ENCODE data around the gene ANGPTL1.

ANGPTL1 gene

DNA sequence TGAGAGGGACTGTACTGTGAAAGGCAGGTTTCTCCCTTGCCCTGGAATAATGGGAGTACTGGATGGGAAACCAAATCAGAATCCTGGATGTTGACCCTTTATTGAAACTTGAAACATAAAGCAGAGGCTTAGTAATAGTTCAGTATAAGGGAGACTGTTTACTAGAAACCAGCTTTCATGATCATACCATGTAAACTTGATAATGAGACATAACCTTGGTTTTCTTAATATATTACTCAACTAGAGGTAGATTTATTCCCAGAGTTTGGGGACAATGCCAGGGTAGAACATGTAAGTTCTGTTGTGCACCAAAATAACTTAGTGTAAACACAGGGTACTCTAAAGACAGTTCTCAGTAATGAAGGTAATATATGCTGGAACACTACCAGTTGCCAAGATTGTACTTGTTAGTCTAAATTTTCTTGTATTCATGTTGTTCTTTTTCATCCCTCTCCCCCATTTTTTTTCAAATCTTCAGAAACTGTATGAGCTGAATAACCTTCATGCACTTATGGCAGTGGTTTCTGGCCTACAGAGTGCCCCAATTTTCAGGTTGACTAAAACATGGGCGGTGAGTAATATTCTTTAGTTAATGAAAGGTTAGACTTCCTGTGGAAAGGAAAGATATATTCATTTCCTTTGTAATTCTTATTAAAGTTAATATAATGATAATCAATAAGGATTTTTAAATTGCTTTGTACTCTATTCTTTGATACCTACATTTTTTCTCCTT is 49.6 kb downstream of the ANGPTL1 start:
- Histone ChIP-seq H2AFZ (ENCODE audit: low read length) (no peak overlapping the region), H3K9ac (ENCODE audit: low read depth, low read length, poor library complexity, severe bottlenecking) (no peak overlapping the region), H3K36me3 (ENCODE audit: insufficient read depth, low read length) (no peaks in the 10 kb centered on the region), H3K27me3 (ENCODE audit: insufficient read depth, low read length, poor library complexity, severe bottlenecking) (no peaks in the 10 kb centered on the region), H3K9me2 (replicated peaks; ENCODE audit: low read depth, low read length) (no peaks in the 10 kb centered on the region), H3K4me2 (ENCODE audit: low read depth, low read length, poor library complexity, severe bottlenecking) (no peak overlapping the region), H3K4me1 (ENCODE audit: insufficient read depth, low read length, poor library complexity, severe bottlenecking) (no peaks in the 10 kb centered on the region), H4K20me1 (ENCODE audit: insufficient read depth, low read length, poor library complexity, severe bottlenecking) (no peaks in the 10 kb centered on the region), H3F3A (ENCODE audit: low read depth) (no peaks in the 10 kb centered on the region), H3K4me3 (ENCODE audit: low read length, poor library complexity, severe bottlenecking) (no peak overlapping the region), H3K79me2 (ENCODE audit: insufficient read depth, low read length) (no peaks in the 10 kb centered on the region), H3K9me3 (ENCODE audit: insufficient read depth, low read depth, low read length) (no peaks in the 10 kb centered on the region)
- TF ChIP-seq, protein P1, sequence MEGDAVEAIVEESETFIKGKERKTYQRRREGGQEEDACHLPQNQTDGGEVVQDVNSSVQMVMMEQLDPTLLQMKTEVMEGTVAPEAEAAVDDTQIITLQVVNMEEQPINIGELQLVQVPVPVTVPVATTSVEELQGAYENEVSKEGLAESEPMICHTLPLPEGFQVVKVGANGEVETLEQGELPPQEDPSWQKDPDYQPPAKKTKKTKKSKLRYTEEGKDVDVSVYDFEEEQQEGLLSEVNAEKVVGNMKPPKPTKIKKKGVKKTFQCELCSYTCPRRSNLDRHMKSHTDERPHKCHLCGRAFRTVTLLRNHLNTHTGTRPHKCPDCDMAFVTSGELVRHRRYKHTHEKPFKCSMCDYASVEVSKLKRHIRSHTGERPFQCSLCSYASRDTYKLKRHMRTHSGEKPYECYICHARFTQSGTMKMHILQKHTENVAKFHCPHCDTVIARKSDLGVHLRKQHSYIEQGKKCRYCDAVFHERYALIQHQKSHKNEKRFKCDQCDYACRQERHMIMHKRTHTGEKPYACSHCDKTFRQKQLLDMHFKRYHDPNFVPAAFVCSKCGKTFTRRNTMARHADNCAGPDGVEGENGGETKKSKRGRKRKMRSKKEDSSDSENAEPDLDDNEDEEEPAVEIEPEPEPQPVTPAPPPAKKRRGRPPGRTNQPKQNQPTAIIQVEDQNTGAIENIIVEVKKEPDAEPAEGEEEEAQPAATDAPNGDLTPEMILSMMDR (conservative IDR thresholded peaks at IDR 0.05; ENCODE audit: low read length): no peak
- no peak for TF ChIP-seq EZH2phosphoT487 (IDR thresholded peaks at IDR 0.05; ENCODE audit: borderline replicate concordance)

DNA sequence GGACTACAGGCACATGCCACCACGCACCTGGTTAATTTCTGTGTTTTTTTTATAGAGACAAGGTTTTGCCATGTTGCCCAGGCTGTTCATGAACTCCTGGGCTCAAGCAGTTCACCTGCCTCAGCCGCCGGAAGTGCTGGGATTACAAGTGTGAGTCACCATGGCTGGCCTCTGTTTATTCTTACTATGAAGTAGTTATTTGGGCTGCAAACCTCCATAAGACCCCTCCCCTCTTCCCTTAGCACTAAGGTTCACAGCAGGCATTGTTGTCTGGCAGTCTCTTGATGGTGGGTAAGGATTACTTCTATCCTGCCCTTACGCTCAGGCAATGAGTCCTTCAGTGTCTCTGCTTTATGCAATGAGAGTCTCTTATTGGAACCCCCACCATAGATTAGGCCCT is 51.8 kb downstream of the ANGPTL1 start:
- Histone ChIP-seq H3K4me1 (ENCODE audit: insufficient read depth, low read length, poor library complexity, severe bottlenecking) (no peaks in the 10 kb centered on the region), H3K9ac (ENCODE audit: low read depth, low read length, poor library complexity, severe bottlenecking) (no peak overlapping the region), H3K9me3 (ENCODE audit: insufficient read depth, low read depth, low read length) (no peaks in the 10 kb centered on the region), H2AFZ (ENCODE audit: low read length) (no peak overlapping the region), H3K4me2 (ENCODE audit: low read depth, low read length, poor library complexity, severe bottlenecking) (no peak overlapping the region), H3K36me3 (ENCODE audit: insufficient read depth, low read length) (no peaks in the 10 kb centered on the region), H3K4me3 (ENCODE audit: low read length, poor library complexity, severe bottlenecking) (no peak overlapping the region), H3K9me2 (replicated peaks; ENCODE audit: low read depth, low read length) (no peaks in the 10 kb centered on the region), H3K27me3 (ENCODE audit: insufficient read depth, low read length, poor library complexity, severe bottlenecking) (no peaks in the 10 kb centered on the region), H4K20me1 (ENCODE audit: insufficient read depth, low read length, poor library complexity, severe bottlenecking) (no peaks in the 10 kb centered on the region), H3F3A (ENCODE audit: low read depth) (no peaks in the 10 kb centered on the region), H3K79me2 (ENCODE audit: insufficient read depth, low read length) (no peaks in the 10 kb centered on the region)
- TF ChIP-seq, protein P1 (conservative IDR thresholded peaks at IDR 0.05; ENCODE audit: low read length): no peak
- TF ChIP-seq EZH2phosphoT487 (IDR thresholded peaks at IDR 0.05; ENCODE audit: borderline replicate concordance): no peak

DNA sequence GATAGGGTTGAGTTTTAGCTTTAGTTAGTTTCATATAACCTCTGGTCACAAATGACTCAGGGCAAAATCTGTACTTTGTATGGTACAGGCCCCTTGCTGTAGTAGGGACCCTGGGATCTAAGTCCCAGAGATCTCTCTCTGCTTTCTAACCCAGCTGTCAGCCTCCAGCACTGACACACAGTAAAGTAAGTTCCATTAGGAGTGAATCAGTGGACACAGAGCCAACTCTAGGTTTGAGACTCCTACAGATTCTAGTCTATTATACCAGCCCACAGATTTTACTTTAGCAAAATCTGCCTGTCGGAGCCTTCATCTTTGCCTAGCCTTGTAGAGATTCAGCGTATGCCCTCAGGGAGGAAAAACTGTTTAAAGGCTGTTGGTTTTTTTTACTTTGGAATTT is 52.5 kb downstream of the ANGPTL1 start:
- Histone ChIP-seq H3K9me3 (ENCODE audit: insufficient read depth, low read depth, low read length) (no peaks in the 10 kb centered on the region), H3K9ac (ENCODE audit: low read depth, low read length, poor library complexity, severe bottlenecking) (no peak overlapping the region), H3K9me2 (replicated peaks; ENCODE audit: low read depth, low read length) (no peaks in the 10 kb centered on the region), H3K4me3 (ENCODE audit: low read length, poor library complexity, severe bottlenecking) (no peak overlapping the region), H3K4me2 (ENCODE audit: low read depth, low read length, poor library complexity, severe bottlenecking) (no peak overlapping the region), H2AFZ (ENCODE audit: low read length) (no peak overlapping the region), H3K79me2 (ENCODE audit: insufficient read depth, low read length) (no peaks in the 10 kb centered on the region), H3K27me3 (ENCODE audit: insufficient read depth, low read length, poor library complexity, severe bottlenecking) (no peaks in the 10 kb centered on the region), H3K36me3 (ENCODE audit: insufficient read depth, low read length) (no peaks in the 10 kb centered on the region), H3F3A (ENCODE audit: low read depth) (no peaks in the 10 kb centered on the region), H3K4me1 (ENCODE audit: insufficient read depth, low read length, poor library complexity, severe bottlenecking) (no peaks in the 10 kb centered on the region), H4K20me1 (ENCODE audit: insufficient read depth, low read length, poor library complexity, severe bottlenecking) (no peaks in the 10 kb centered on the region)
- TF ChIP-seq EZH2phosphoT487 (IDR thresholded peaks at IDR 0.05; ENCODE audit: borderline replicate concordance): no peak
- TF ChIP-seq, protein P1 (conservative IDR thresholded peaks at IDR 0.05; ENCODE audit: low read length): no peak
